Vagina (tissue), 2 donors: Measurements from ENCODE around the gene TRANK1.

ENCODE experiments used
- POLR2A ChIP-seq, 2 donors: fragments of 450-650 bp; IDR thresholded peaks; one replicate each; pipeline ENCODE4 v1.6.1; 2017; ENCODE audit warnings: antibody characterized with exemption in 2 of 2, mild to moderate bottlenecking in 2 of 2, moderate library complexity in 2 of 2
- TF ChIP-seq, protein P1 (sequence below), 3 experiments: fragments of 450-650 bp in 2 of 3; fragments of 200-600 bp in 1 of 3; sonication (generic) in 1 of 3; IDR thresholded peaks; one replicate each; pipeline ENCODE4 v1.5.1; 2017 to 2019; ENCODE audit warnings: antibody characterized with exemption in 3 of 3, mild to moderate bottlenecking in 2 of 3, moderate library complexity in 2 of 3

DNA sequence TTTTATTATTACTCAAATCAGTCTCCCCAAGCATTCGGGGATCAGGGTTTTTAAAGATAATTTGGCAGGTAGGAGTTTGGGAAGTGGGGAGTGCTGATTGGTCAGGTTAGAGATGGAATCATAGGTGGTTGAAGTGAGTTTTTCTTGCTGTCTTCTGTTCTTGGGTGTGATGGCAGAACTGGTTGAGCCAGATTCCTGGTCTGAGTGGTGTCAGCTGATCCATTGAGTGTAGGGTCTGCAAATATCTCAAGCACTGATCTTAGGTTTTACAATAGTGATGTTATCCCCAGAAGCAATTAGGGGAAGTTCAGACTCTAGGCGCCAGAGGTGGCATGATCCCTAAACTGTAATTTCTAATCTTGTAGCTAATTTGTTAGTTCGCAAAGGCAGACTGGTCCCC is 20.6 kb upstream of the TRANK1 start:
- TF ChIP-seq, protein P1, sequence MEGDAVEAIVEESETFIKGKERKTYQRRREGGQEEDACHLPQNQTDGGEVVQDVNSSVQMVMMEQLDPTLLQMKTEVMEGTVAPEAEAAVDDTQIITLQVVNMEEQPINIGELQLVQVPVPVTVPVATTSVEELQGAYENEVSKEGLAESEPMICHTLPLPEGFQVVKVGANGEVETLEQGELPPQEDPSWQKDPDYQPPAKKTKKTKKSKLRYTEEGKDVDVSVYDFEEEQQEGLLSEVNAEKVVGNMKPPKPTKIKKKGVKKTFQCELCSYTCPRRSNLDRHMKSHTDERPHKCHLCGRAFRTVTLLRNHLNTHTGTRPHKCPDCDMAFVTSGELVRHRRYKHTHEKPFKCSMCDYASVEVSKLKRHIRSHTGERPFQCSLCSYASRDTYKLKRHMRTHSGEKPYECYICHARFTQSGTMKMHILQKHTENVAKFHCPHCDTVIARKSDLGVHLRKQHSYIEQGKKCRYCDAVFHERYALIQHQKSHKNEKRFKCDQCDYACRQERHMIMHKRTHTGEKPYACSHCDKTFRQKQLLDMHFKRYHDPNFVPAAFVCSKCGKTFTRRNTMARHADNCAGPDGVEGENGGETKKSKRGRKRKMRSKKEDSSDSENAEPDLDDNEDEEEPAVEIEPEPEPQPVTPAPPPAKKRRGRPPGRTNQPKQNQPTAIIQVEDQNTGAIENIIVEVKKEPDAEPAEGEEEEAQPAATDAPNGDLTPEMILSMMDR (IDR thresholded peaks at IDR 0.05): no peak
- no peak for TF ChIP-seq POLR2A (IDR thresholded peaks at IDR 0.05)
